ENCODE data around the gene DCHS1.

- TF ChIP-seq, protein P1, sequence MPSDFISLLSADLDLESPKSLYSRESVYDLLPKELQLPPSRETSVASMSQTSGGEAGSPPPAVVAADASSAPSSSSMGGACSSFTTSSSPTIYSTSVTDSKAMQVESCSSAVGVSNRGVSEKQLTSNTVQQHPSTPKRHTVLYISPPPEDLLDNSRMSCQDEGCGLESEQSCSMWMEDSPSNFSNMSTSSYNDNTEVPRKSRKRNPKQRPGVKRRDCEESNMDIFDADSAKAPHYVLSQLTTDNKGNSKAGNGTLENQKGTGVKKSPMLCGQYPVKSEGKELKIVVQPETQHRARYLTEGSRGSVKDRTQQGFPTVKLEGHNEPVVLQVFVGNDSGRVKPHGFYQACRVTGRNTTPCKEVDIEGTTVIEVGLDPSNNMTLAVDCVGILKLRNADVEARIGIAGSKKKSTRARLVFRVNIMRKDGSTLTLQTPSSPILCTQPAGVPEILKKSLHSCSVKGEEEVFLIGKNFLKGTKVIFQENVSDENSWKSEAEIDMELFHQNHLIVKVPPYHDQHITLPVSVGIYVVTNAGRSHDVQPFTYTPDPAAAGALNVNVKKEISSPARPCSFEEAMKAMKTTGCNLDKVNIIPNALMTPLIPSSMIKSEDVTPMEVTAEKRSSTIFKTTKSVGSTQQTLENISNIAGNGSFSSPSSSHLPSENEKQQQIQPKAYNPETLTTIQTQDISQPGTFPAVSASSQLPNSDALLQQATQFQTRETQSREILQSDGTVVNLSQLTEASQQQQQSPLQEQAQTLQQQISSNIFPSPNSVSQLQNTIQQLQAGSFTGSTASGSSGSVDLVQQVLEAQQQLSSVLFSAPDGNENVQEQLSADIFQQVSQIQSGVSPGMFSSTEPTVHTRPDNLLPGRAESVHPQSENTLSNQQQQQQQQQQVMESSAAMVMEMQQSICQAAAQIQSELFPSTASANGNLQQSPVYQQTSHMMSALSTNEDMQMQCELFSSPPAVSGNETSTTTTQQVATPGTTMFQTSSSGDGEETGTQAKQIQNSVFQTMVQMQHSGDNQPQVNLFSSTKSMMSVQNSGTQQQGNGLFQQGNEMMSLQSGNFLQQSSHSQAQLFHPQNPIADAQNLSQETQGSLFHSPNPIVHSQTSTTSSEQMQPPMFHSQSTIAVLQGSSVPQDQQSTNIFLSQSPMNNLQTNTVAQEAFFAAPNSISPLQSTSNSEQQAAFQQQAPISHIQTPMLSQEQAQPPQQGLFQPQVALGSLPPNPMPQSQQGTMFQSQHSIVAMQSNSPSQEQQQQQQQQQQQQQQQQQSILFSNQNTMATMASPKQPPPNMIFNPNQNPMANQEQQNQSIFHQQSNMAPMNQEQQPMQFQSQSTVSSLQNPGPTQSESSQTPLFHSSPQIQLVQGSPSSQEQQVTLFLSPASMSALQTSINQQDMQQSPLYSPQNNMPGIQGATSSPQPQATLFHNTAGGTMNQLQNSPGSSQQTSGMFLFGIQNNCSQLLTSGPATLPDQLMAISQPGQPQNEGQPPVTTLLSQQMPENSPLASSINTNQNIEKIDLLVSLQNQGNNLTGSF (CRISPR knock-in tag; IDR thresholded peaks at IDR 0.05): no peak
- TF ChIP-seq EHMT2 (IDR thresholded peaks at IDR 0.05; ENCODE audit: borderline replicate concordance, low read depth, low read length) (no peak), NFYB (CRISPR knock-in tag; IDR thresholded peaks at IDR 0.05) (no peak), ZNF431 (CRISPR knock-in tag; IDR thresholded peaks at IDR 0.05; ENCODE audit: borderline replicate concordance, low read depth) (no peak), POLR2AphosphoS5 (IDR thresholded peaks at IDR 0.05; ENCODE audit: low read depth, low read length) (no peak), SPEN (CRISPR knock-in tag; IDR thresholded peaks at IDR 0.05; ENCODE audit: low read depth) (no peak), CBX5 (CRISPR knock-in tag; IDR thresholded peaks at IDR 0.05; ENCODE audit: borderline replicate concordance) (no peak), ZFP1 (CRISPR knock-in tag; IDR thresholded peaks at IDR 0.05) (no peak), HDAC2 (CRISPR knock-in tag; IDR thresholded peaks at IDR 0.05) (no peak), POLR2A (IDR thresholded peaks at IDR 0.05; ENCODE audit: insufficient read depth in 1 of 2, low read depth in 2 of 2, low read length in 2 of 2) (no peak), MAX (IDR thresholded peaks at IDR 0.05) (no peak)
- TF ChIP-seq, protein P2, sequence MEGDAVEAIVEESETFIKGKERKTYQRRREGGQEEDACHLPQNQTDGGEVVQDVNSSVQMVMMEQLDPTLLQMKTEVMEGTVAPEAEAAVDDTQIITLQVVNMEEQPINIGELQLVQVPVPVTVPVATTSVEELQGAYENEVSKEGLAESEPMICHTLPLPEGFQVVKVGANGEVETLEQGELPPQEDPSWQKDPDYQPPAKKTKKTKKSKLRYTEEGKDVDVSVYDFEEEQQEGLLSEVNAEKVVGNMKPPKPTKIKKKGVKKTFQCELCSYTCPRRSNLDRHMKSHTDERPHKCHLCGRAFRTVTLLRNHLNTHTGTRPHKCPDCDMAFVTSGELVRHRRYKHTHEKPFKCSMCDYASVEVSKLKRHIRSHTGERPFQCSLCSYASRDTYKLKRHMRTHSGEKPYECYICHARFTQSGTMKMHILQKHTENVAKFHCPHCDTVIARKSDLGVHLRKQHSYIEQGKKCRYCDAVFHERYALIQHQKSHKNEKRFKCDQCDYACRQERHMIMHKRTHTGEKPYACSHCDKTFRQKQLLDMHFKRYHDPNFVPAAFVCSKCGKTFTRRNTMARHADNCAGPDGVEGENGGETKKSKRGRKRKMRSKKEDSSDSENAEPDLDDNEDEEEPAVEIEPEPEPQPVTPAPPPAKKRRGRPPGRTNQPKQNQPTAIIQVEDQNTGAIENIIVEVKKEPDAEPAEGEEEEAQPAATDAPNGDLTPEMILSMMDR (CRISPR knock-in tag; IDR thresholded peaks at IDR 0.05): no peak
Observed at GRCh38 chr11:6629892-6630631, 25.5 kb downstream of the DCHS1 start.
